Raji (cell line): ENCODE data around the gene CNTNAP2.

Experiments
- POLR2A ChIP-seq: IDR thresholded peaks from 2 replicates; pipeline ENCODE4 v1.6.1; 2011; ENCODE audit warnings: low read depth, low read length, control low read depth; ENCODE audit not compliant: insufficient read depth

The CNTNAP2 gene

DNA sequence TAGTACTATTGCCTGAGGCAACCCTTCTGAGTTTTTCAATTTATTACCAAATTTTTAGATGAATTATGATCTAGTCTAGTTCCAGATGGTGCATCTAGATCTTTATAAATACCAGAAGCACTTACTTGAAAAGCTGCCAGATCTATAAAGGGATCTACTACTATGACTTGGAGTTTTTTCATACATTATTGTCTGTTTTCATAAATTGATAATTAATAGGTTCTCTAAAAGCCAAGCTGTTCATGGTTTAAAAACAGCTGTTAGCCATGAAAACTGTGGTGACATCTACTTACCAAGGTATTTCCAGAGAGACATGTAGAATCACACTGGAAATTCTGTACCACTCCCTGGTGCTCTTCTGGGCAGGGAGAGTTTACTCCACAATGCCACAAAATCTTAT lies 1687.4 kb downstream of the CNTNAP2 start:
- no peak for TF ChIP-seq POLR2A

- TF ChIP-seq POLR2A, result no peak
Measured at GRCh38 chr7:147805996-147806576, 1689.5 kb downstream of the CNTNAP2 start.

DNA sequence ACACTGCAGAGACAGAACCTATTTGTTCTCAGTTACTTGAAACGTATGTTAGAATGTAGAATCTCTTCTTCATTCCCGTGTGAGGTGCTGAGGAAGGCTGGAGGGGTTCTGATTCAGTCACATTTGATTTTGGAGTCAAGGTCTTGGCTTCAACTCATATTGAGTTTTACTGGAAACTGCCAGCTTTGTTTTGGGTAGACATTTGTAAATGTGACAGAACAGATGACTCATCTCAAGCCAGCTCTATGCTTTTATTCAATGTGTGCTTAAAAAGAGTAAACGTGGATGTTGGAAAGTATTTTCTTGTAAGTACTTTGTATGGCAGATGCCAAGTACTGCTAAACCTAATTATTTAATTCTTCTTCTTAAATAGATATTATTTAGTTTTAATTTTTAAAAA lies 1693.2 kb downstream of the CNTNAP2 start:
- no peak for TF ChIP-seq POLR2A

GRCh38 chr7:147810269-147810668 lies 1693.7 kb downstream of the CNTNAP2 start:
- no peak for TF ChIP-seq POLR2A

DNA sequence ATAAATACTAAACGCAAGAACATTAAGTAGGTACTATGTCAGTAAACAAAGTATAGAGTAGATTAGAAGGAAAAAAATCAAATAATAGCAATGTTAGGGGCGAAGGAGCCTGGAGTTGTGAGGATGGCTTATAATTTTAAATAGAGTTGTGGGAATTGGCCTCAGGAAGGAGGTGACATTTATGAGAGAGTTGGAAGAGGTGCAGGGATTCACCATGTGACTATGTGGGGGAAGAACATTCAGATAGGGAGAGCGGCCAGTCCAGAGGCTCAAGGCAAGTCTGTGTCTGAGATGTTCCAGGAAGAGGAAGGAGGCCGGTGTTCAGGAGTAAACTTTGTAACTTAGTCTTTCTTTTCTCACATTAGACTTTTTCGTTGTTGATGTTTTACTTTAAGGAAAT lies 1695.3 kb downstream of the CNTNAP2 start:
- no peak for TF ChIP-seq POLR2A

DNA sequence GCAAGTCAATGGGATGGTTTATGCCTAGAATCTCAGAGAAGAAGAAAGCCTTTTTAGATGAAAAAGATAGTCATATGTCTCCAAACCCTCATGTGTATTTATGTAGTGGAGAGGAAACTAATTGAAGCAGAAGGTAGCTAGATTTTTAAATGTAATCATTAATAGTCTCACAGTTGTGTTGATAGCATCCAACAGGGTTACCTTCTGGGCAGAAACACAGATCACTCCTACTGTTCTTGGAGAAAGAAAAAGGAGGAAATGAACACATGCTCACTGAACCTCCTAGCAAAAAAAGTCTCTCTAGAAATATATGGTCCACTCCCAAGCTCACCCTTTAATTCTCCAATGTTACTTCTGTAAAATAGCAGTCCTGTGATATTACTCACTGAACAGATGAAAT lies 1696.7 kb downstream of the CNTNAP2 start:
- no peak for TF ChIP-seq POLR2A

GRCh38 chr7:147818317-147818716 lies 1701.7 kb downstream of the CNTNAP2 start:
- TF ChIP-seq POLR2A, result no peak

DNA sequence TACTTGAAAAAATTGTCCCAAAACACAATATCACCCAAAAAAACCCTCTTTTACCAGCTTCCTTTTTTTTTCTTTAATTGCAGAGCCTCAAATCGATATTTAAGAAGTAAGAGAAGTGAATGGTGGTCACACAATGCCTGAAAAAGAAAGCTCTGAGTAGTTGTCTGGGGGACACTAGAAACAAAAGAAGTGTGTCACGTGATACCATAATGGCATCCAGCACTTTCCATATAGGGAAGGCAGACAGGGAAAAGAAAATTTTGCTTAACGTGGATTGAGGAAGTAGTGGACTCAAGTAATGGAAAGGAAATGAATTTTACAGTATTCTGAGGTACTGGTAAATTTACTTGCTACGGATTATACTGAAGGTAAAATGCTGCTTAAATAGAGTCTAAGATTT lies 1708.1 kb downstream of the CNTNAP2 start:
- no peak for TF ChIP-seq POLR2A

DNA sequence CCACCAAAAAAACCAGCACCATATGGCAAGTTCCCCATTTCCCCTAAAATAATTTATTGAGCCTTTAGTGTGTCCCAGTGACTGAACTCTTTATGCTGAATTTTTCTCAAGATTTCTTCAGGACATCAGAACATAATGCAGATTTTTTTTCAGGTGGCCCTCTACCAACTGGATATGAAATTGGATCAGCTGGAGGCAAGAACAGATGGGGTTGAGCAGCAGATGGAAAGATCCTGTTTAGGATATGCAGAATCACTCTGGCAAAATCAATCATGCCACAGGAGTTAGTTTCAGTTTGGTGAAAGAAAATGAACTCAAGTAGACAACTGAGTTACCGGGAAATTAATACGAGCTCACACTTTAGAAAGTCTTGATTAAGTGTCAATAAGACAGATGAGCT lies 1712.4 kb downstream of the CNTNAP2 start:
- TF ChIP-seq POLR2A, result no peak

DNA sequence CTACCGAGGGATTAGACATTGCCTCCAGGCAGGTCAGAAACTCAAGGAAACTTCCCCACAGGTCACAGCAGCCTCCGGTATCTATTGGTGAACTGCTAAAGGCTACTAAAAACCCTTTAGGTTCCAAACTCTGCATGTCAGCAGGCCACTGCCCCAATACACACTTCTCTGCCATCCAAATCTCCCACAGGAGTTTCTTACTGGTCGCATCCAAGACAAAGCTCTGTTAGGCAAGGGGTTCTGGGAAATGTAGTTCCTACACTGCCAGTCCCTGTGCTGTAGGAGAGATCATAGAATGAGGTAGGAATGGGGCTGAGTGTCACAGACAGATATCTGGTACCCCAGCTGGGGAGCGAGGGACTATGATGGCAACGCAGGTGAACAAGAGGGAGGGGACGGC lies 1717.0 kb downstream of the CNTNAP2 start:
- no peak for TF ChIP-seq POLR2A

- no peak for TF ChIP-seq POLR2A
Measured at GRCh38 chr7:147833970-147834369, 1717.4 kb downstream of the CNTNAP2 start.

- no peak for TF ChIP-seq POLR2A
Measured at GRCh38 chr7:147852833-147853232, 1736.2 kb downstream of the CNTNAP2 start.

- no peak for TF ChIP-seq POLR2A
Measured at GRCh38 chr7:147857152-147858140, 1740.8 kb downstream of the CNTNAP2 start.

- no peak for TF ChIP-seq POLR2A
Measured at GRCh38 chr7:147858421-147858820, 1741.8 kb downstream of the CNTNAP2 start.

DNA sequence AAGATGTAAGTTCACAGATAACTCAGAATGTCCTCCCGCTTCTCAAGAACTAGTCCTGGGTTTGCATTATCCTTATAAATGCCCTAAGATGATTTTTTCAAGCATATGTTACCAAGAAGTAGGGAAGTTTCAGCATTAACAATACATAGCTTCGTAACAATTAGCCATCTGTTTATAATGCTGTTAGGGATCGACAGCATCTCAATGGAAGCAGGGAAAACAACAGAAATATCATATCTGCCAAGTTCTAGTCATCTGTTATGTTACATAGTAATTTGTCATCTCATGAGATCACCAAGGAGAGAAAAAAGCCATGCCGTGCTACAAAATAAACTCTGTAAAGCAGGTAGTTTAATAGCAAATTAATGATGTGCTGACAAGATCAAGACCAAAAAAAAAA lies 1742.4 kb downstream of the CNTNAP2 start:
- no peak for TF ChIP-seq POLR2A

GRCh38 chr7:147859486-147859885 lies 1742.9 kb downstream of the CNTNAP2 start:
- TF ChIP-seq POLR2A, result no peak
